COLO668 (cell line): Measurements from ENCODE around the gene TLCD5.

Experiments used
- DNase-seq: peaks from one replicate; lab custom pipeline; 2025; ENCODE audit not compliant: unreplicated experiment; lab: John Stamatoyannopoulos, UW

The TLCD5 gene

DNA sequence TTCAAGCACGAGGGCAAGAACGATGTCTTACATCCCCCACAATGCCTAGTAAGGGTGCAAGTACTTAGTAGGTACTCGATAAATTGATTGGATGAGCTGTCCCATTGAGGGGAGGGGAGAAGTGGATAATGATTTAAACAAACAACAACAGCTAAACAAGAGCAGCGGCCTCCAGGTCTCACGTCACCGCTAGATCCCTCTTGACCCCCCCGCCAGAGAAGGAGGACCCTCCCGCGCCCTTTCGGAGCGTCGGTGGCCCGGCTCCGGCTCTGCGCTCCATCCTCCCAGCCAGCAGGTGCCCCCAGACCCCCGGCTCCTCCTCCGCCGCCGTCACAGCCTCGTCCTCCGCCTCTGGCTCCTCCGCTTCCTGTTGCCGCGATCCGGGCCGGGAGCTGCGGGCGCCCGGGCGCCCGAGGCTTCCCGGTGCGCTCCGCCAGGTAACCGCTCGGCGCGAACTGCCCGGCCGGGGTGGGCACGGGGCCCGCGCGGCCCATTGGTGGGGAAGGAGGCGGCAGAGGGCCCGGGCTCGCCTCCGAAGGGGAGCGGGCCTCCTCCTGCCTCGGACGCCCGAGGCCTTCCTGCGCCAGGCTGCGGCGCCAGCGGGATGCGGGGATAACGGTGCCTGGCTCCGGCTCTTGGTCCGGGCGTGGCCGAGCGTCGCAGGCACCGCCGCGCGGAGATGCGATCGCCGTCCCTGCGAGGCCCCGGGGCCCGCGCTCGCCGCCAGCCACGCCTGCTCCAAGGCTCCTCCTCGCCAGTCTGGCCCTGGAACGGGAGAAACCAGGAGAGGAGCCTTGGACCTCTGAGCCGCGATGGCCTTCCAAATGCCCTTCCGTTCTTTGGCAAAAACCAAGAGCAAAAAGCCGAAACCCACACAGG lies at the start of gene TLCD5:
Gene TLCD5, plus strand, starts transcription at position 368 of the 879 bp plus-strand sequence. CDS start 2,143 bp downstream, outside the sequence.
- peak; percentile 80 for DNase-seq

DNA sequence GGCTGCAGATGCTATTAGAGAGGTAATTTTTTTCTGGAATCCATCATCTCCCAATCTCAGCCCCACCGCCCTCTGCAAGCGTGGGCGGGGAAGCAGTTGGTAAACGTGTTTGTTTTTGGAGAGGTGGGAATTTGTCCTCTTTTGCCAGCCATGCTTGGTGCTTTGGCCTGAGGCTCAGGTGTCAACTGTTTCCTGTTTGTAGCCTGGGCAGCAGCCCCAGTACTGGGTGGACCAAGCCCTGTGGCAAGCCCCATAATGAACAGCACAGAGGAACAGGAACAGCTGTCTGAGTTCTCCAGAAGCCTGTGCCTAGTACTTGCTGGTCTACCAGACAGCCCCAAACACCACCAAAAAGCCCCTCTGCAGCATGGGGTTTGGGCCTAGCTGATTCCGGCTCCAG lies 45.6 kb upstream of the TLCD5 start:
- DNase-seq = no peak

DNA sequence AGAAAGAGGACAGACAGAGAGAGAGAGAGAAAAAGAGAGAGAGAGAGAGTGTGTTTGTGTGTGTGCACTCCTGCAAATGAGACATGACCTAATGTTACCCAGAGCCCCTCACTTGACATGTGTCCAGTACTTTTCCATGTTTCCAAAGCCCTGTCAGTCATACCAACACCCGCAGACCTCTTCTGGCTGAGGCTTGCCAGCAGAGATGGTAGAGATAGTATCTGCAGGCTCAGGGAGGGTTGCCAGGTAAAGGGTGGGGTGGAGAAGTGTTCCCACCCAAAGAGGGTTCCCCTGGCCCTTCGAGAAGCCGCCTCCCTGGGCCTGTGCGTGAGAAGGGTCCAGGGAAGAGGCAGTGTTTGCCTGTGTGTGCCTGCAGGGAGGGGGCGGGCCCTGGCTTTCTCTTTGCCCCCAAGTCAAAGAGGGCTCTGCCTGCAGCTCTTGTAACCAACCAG lies 44.5 kb upstream of the TLCD5 start:
- DNase-seq = no peak

DNA sequence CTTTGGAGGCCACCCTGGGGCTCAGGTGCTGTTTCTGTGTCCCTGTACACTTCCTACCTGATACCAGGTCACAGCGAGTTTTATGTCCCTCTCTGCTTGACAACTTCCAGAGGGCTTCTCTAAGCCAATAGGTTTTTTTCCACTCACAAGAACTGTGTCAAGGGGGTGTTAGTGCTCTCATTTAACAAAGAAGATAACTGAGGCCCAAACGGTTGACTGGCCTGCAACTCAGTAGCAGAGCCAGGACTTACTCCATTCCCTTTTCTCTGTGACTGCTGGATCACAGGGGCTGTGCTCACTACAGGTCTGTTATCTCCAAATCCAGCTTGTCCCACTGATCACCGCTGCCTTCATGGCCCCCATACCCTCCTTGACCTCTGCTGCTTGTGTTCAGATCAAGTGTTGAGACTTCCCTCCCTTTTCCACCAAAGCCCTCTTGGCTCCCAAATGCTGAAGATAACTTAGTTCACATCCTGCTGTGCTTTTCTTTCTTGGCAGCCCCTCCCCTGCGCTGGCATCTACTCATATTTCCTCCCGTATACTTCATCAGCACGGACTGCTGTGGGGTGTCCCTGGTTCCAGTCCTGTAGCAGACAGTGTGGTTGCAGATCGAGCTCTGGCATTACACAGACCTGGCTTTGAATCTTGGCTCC lies 43.8 kb upstream of the TLCD5 start:
- DNase-seq = no peak

DNA sequence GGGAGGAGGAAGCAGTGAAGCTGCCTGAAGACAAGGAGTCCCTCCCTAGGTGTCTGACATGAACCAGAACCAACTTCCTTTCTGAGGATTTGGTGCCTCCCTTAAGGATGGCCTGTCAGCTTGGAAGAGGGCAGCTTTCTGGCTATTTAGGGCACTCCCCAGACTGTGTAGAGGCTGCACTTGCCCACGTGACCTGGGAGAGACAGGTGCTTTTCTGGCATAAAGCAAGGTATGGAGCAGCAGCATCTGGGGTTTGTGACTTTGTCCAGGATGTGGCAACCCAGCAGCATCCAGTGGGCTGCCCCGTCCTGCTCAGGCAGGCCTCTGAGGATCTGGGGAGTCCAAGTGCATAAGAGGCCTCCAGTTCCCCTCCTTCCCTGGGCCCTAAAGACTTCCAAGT lies 42.0 kb upstream of the TLCD5 start:
- DNase-seq = no peak

DNA sequence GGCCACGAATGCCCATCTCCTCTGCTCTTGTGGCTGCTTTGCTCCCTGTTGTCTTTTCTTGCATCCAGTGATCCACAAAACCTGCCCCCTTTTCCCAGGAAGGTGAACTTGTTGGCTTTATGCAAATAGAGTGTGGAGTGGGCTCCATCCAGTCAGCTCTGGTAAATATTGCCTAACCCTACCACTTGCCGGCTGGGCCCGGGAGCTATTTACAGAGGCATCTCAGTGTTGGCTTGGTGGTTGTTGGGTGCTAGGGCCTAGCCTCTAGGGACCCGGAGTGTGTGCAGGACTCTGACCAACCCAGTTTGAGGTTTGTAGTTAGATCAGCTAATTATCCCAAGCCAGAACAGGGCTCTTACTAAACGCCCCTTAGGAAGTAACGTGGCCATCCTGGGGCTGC lies 40.8 kb upstream of the TLCD5 start:
- no peak for DNase-seq

DNA sequence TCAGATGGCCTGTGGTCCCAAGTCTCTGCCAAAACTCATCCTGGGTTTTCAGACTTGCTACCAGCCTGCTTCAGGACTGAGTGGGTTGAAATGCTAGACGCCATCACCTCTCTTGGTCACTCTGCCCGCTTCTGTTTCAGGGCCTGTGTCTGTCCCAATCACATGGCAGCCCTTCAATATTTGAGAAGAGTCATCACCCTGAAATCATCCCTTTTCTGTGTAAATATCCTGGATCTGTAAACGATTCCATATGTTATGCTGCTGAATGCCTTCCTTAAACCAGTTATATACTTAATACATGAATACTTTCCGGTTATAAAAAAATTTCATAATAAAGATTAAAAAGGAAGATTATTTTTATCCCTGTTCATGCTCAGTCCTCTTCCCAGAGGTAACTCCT lies 39.8 kb upstream of the TLCD5 start:
- no peak for DNase-seq

DNA sequence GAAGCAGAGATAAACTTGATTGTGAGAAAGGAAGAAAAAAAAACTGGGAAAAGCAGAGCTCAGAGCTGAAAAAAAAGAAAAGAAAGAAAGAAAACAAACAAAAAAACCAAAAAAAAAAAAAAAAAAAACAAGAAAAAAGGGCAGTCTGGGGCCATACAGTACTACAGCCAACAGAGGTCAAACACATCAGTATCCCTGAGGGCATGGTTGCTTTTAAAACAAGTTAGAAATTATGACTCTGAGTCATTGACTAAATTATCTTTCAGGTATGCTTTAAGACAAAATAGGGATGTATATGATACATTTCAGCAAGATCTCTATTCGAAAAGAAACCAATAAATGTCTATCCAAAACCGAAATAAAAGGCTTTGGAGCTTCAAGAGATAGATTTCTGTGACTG lies 37.1 kb upstream of the TLCD5 start:
- DNase-seq = no peak

DNA sequence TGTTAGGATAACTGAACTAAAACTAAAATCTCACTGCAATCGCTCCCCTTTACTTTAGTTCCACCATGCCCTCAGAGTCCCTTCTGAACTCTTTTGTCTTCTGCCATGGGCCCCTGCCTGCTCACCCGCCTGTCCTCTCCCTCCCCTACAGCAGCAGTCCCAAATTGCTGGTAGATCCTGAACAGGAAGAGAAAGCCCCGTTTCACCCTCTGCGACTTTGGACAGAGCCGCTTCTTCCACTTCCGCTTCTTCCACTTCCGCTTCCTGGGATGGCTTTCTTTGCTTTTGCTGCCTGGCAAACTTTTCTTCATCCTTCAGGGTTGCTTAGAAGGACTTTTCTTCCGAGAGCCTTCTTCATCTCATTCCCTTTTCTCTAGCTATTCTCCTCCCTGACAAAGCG lies 35.7 kb upstream of the TLCD5 start:
- no peak for DNase-seq

DNA sequence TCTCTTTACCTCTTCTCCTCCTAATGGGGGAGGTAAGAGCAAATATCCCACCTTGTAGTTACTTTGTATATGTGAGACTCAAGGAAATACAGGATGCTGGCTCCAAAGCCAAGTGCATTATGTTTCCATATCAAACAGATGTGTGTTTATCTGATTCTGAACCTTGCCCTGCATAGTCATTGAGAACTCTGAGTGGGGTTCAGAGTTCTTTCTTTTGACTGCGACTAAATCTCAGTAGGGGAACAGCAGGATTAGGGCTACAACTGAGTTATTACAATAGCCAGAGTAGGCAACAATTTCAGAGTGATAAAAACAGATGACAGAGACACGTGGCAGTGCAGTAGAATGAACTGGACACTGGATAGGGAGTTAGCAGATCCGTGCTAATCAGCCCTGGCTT lies 34.1 kb upstream of the TLCD5 start:
- DNase-seq = no peak

DNA sequence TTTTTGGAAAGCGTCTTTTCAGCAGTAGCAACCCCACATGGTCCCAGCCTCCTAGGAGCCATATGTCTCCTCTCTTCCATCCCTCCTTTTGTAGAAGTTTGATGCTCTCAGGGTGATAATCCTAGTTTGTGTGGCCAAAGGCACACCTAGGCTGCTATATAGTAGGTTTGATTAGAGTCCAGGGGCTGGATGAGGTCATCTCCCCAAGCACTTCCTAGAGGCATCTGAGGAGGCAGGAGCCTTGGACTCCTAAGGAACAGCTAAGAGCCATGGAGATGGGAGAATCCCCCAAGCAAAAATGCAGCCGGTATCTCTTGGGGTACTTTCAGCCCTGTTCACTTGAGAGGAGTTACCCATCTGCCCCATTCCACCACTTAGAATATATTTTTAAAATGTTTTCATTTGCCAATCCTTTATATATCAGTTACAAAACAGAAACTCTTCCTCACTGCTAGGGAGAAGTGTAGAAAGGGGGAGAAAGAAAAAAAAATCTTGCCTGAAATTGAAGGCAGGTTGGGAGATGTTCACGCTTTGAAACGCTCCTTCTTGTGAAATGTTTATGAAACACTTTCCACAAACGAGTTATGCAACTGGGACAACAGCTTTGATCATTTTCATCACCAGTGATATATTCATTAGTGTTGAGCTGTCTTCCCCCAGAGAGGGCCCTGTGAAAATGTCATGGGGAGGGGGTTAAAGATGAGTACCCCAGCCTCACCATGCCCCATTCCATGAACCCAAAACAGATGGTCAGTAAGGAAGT lies 31.9 kb upstream of the TLCD5 start:
- no peak for DNase-seq

DNA sequence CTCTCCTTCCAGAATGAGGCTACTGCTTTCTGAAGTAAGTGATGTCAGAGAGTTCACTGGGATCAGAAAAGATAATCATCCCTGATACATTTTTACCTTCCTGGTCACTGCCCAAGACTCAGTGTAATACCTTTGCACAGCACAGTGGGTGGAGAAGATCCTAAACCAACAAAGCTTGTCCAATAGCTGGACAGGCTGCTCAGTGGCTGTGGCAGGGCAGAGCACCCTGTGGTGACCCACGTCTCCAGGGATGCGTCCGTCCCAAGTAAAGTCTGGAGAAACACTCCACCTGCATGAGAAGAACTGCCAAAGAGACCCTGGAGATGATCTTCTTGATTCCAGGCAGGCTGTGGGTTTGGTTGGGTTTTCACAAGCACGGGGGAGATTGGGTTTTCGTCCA lies 31.0 kb upstream of the TLCD5 start:
- no peak for DNase-seq

DNA sequence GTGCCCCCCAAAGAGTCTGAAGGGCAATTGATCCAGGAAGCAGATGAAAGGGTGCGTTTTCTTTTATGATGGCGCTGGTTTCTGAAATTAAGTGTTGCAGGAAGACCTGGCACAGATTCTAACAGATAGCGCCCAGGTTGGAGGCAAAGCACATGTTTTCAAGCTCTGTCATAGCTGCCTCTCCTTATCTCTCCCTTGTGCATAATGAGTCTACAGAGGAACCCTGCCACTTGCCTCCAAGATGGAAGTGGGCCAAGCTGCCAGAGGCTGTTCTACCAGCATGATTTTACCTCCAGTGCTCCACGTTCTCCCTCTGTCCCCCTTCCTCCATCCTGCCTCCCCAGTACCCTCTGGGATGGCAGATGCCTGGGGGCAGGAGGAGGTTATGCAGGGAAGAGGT lies 30.0 kb upstream of the TLCD5 start:
- no peak for DNase-seq

DNA sequence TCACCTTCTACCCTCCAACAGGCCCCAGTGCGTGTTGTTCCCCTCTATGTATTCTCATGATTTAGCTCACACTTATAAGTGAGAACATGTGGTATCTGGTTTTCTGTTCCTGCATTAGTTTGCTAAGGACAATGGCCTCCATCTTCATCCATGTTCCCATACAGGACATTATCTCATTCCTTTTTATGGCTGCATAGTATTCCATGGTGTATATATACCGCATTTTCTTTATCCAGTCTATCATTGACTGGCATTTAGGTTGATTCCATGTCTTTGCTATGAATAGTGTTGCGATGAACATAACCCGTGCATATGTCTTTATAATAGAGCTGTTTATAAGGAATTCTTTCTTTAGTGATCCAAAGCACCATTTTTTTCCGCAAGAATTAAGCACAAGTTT lies 28.5 kb upstream of the TLCD5 start:
- DNase-seq = no peak

DNA sequence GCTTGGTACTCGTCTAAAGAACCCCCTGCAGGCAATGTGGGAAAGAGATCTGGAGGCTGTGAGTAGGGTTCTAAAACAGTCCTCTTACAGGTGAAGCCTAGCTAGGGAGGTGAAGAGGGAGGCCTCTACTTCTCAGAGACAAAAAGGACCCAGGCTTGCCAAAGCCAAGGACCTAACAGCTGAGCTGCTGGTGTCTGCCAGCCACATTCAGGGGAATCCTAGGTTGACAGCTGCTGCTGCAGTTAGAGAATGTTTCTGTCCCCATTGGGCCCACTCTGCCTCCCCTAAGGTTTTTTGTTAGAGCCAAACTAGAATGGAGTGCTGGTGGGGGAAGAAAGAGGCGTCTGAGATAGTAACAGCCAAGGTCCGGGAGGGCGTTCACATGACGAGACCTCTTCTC lies 26.6 kb upstream of the TLCD5 start:
- DNase-seq = no peak

DNA sequence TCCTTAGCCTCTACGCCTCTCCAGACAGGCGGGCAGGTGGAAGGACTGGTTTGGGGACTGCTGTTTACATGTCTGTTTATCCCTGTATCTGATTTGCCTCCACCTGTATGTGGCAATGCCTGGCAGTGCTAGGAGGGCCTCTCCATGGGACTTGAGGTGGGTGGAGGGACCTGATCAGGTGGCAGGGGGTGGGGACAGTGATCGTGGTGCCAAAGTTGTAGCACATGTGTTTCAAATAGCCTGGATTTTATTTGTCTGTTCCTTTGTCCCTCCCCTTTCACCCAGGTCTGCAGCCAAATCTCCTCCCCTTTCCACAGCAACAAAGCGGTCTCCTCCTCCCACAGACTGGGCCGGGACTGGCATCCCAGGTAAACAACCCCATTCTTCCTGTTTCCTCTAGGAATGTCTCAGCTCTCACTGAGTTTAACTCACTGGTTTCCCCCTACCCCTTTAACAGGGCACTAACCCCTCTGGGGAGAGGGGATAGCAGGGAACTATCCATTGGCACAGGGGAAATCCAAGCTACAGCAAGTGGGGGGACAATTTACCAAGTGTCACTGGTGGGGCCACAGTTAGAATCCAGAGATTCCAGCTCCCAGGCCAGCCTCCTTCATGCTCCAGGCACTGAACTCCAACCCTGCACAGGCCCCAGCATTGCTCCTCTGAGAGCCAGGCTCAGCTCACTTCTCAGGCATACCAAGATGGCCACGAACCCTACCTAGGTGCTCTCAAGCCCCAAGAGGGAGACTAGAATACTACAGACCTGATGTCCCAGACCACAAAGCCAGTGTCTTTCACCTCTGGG lies 22.9 kb upstream of the TLCD5 start:
- DNase-seq = no peak

DNA sequence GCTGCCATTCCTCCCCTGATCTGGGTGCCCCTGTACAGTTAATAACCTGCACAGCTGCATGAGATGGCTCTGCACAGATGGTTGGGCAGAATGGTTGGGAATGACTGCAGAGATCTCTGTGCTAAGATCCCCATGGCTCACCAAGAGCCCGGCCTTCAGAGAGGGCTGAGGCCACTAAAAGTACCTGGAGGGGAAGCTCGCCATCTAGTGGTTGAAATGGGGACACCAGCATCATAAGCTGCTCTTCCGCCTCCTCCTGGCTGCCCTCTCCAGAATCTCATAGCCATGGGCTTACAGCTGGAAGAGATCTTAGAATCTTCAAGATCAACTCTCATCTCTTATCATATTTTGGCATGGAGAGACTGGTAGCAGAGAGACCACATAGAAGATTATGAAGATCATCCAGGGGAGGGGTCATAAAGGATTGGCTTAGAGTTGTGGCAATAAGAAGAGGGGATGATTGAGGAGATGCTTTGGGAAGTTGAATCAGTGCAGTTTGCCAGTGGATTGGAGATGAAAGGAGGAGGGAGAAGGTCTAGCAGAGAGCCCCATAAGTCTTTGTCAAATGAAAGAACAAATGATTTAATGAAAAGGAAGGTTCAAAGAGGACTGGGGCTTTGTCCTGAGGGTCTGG lies 22.0 kb upstream of the TLCD5 start:
- DNase-seq = no peak

DNA sequence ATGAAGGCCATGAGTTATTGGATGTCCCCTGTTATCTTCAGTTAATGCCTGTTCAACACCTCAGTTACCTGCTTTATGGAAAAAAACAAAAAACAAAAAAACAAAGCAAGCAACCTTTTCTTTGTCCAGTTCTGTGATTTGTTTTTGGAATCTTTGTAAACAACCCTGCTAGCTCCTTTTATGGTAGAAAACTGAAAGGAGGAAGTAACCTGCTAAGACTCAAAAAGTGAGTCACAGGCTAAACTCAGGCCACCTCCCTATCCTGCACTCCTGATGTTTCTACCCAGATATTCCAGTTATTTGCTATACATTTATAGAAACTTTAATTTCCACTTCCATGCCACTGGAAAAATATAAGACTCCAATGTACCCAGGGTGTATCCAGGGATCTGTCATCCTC lies 20.6 kb upstream of the TLCD5 start:
- no peak for DNase-seq

DNA sequence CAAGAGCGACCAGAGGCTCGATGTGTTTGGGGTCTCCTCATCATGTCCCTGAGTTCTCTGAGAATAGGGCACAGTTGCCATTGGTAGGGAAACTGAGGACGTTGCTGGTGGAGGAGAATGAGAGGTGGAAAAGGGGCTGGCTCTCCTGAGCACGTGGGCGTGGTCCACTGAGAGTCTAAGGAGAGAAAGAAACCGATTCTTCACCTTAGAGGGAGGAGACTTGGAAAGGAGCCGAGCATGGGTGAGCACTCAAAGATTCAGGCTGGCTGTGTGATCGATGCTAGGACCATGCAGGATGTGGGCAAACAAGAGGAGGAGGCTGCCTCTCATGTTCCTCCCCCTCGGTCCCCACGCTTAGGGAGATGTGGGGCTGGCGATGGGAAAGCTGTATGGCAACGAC lies 19.8 kb upstream of the TLCD5 start:
- DNase-seq = no peak

DNA sequence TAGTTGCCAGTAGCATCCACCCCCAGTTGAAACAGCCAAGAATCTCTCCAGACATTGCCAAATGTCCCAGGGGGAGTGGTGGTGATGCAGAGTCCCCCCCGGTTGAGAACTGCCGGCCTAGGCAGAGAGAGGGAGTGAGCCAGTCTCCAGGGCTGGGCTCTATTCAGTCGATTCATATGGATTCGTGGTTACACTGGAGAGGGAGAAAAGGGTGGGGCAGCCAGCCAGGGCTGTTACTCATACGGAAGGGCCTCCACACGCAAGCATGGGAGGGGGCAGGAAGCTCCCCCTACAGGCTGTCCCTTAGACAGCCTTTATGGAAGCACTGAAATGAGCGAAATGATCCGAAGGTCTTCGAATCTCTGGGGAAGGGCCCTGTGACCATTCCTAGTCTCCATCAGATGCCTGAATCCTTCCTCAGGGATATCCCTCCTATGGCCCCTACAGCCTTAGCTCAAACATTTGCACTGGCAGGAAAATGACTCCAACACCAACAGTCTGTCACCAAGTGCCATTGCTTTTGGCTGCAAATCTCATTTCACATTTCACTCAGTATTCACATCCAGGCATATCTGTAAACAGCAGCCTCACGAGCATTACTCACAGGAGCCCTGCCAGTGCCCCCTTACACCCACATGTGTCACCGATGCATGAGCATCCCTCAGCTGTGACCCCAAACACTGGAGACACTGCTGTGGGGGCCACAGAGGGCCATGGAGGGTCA lies 18.4 kb upstream of the TLCD5 start:
- no peak for DNase-seq
